GM23338 (cell line): Measurements from ENCODE around the gene C10orf71. TPM values are rescaled to one million over a fixed set of nuclear protein-coding genes. Genes with fewer than 3 reads are reported as not detected.

Experiments
- ATAC-seq: fragments of 200-7000 bp; cut with Tn5 transposase; 3 replicates; pipeline ENCODE4 v1.9.1; 2020
- DNase-seq: peaks from one replicate; pipeline ENCODE4 v3.0.0-alpha.2; 2015; ENCODE audit warnings: low spot score
- H2AFZ ChIP-seq: fragments of 200-600 bp; sonication (generic); 2 replicates; pipeline ENCODE4 v1.8.0; 2016; ENCODE audit warnings: antibody characterized with exemption, mild to moderate bottlenecking, moderate library complexity
- H3F3A ChIP-seq: fragments of 200-600 bp; sonication (generic); replicated peaks from 2 replicates; pipeline ENCODE4 v1.8.0; 2017; ENCODE audit warnings: antibody characterized with exemption, mixed run types, low read depth
- H3K27ac ChIP-seq: fragments of 200-600 bp; sonication (generic); 2 replicates; pipeline ENCODE4 v1.6.1; 2016; ENCODE audit warnings: low read depth
- H3K27me3 ChIP-seq: fragments of 200-600 bp; sonication (generic); 2 replicates; pipeline ENCODE4 v1.8.0; 2016; ENCODE audit warnings: mild to moderate bottlenecking, mixed run types, moderate library complexity; ENCODE audit not compliant: insufficient read depth
- H3K36me3 ChIP-seq: fragments of 200-600 bp; sonication (generic); 2 replicates; pipeline ENCODE4 v1.8.0; 2016; ENCODE audit warnings: mild to moderate bottlenecking; ENCODE audit not compliant: insufficient read depth
- H3K4me1 ChIP-seq: fragments of 200-600 bp; sonication (generic); 2 replicates; pipeline ENCODE4 v1.8.0; 2016; ENCODE audit warnings: mild to moderate bottlenecking, moderate library complexity; ENCODE audit not compliant: insufficient read depth
- H3K4me2 ChIP-seq: fragments of 200-600 bp; sonication (generic); 2 replicates; pipeline ENCODE4 v1.7.1; 2017; ENCODE audit warnings: mixed run types
- H3K4me3 ChIP-seq: fragments of 200-600 bp; sonication (generic); 2 replicates; pipeline ENCODE4 v1.6.1; 2016; ENCODE audit warnings: mixed run types
- H3K79me2 ChIP-seq: fragments of 200-600 bp; sonication (generic); replicated peaks from 2 replicates; pipeline ENCODE4 v1.8.0; 2017; ENCODE audit warnings: mild to moderate bottlenecking; ENCODE audit not compliant: insufficient read depth
- H3K9me2 ChIP-seq: fragments of 200-600 bp; sonication (generic); 2 replicates; pipeline ENCODE4 v1.8.0; 2017; ENCODE audit not compliant: insufficient read depth
- H4K20me1 ChIP-seq: fragments of 200-600 bp; sonication (generic); replicated peaks from 2 replicates; pipeline ENCODE4 v1.8.0; 2017; ENCODE audit warnings: mild to moderate bottlenecking; ENCODE audit not compliant: insufficient read depth
- H3K27ac Mint-ChIP-seq: 2 replicates; pipeline ENCODE4 v1.8.0; 2020; ENCODE audit warnings: inconsistent platforms, mild to moderate bottlenecking, moderate library complexity, mixed read lengths
- H3K27me3 Mint-ChIP-seq: 3 replicates; pipeline ENCODE4 v1.8.0; 2022; ENCODE audit warnings: low read depth, mild to moderate bottlenecking, moderate library complexity, mixed read lengths, inconsistent platforms; ENCODE audit not compliant: insufficient read depth, poor library complexity
- H3K36me3 Mint-ChIP-seq: 3 replicates; pipeline ENCODE4 v1.8.0; 2021; ENCODE audit warnings: low read depth, mild to moderate bottlenecking, inconsistent platforms, moderate library complexity, mixed read lengths
- H3K4me1 Mint-ChIP-seq: 3 replicates; pipeline ENCODE4 v1.8.0; 2020; ENCODE audit warnings: mild to moderate bottlenecking, inconsistent platforms, mixed read lengths
- H3K4me3 Mint-ChIP-seq: 3 replicates; pipeline ENCODE4 v1.8.0; 2021; ENCODE audit warnings: moderate library complexity, mild to moderate bottlenecking, inconsistent platforms, mixed read lengths
- H3K9me3 Mint-ChIP-seq: 3 replicates; pipeline ENCODE4 v1.8.0; 2020; ENCODE audit warnings: moderate library complexity, mild to moderate bottlenecking, inconsistent platforms, mixed read lengths
- CTCF ChIP-seq, 2 experiments: fragments of 200-600 bp in 1 of 2; sonication (generic) in 1 of 2; conservative IDR thresholded peaks; 2 replicates each; pipeline versions ENCODE4 v1.5.1 to v1.6.1; 2016 to 2017; ENCODE audit warnings: antibody characterized with exemption in 2 of 2, low read depth in 2 of 2, mild to moderate bottlenecking in 2 of 2, moderate library complexity in 1 of 2
- ETS1 ChIP-seq: IDR thresholded peaks from 2 replicates; pipeline ENCODE4 v1.6.1; 2016; ENCODE audit warnings: antibody characterized with exemption
- EZH2 ChIP-seq: fragments of 200-600 bp; sonication (generic); IDR thresholded peaks from one replicate; pipeline ENCODE4 v1.8.0; 2017; ENCODE audit warnings: antibody characterized with exemption, mild to moderate bottlenecking, low read depth; ENCODE audit not compliant: unreplicated experiment
- NANOG ChIP-seq: IDR thresholded peaks from 2 replicates; pipeline ENCODE4 v1.6.1; 2016; ENCODE audit warnings: antibody characterized with exemption, borderline replicate concordance
- STAT1 ChIP-seq: IDR thresholded peaks from one replicate; pipeline ENCODE4 v1.6.1; 2016; ENCODE audit warnings: antibody characterized with exemption; ENCODE audit not compliant: unreplicated experiment
- ZNF114 ChIP-seq: fragments of 250-450 bp; sonication (Bioruptor Pico); IDR thresholded peaks from 2 replicates; pipeline ENCODE4 v1.5.0; 2020; ENCODE audit warnings: mild to moderate bottlenecking, moderate library complexity
- polyA plus RNA-seq: library from polyadenylated mRNA; unstranded; fragments of >200 nt; fragmentation: Nextera tagmentation; extraction: Ambion mirVana; gene quantifications from 2 replicates; pipeline ENCODE4 v1.2.1, GENCODE V29; 2016
- total RNA-seq: library from RNA; depleted of rRNA; stranded (reverse); fragments of >200 nt; shearing (Covaris generic); gene quantifications from 2 replicates; pipeline ENCODE4 v1.2.3, GENCODE V29; 2014
- TF ChIP-seq, protein P1 (sequence below): fragments of 250-450 bp; sonication (Bioruptor Pico); IDR thresholded peaks from 2 replicates; pipeline ENCODE4 v1.5.0; 2020; ENCODE audit warnings: mild to moderate bottlenecking, moderate library complexity

The C10orf71 gene
- total and polyA plus RNA-seq, 2 experiments from 2014 or later, result not detected

- no peak for TF ChIP-seq ZNF114 (CRISPR knock-in tag)
- TF ChIP-seq ETS1, result no peak
- no peak for TF ChIP-seq EZH2
Measured at GRCh38 chr10:49357910-49358309, 58.9 kb downstream of the C10orf71 start (continued).

- DNase-seq (peak; percentile 62), ATAC-seq (peak; percentile 75)
- no peak for TF ChIP-seq STAT1
- 0 out of 4 replicates have a peak, but pooled peaks of 1 of the 2 experiments have one; percentile 8 for TF ChIP-seq CTCF (conservative IDR thresholded peaks at IDR 0.05; ENCODE audit: low read depth in 2 of 2)
- TF ChIP-seq, protein P1, sequence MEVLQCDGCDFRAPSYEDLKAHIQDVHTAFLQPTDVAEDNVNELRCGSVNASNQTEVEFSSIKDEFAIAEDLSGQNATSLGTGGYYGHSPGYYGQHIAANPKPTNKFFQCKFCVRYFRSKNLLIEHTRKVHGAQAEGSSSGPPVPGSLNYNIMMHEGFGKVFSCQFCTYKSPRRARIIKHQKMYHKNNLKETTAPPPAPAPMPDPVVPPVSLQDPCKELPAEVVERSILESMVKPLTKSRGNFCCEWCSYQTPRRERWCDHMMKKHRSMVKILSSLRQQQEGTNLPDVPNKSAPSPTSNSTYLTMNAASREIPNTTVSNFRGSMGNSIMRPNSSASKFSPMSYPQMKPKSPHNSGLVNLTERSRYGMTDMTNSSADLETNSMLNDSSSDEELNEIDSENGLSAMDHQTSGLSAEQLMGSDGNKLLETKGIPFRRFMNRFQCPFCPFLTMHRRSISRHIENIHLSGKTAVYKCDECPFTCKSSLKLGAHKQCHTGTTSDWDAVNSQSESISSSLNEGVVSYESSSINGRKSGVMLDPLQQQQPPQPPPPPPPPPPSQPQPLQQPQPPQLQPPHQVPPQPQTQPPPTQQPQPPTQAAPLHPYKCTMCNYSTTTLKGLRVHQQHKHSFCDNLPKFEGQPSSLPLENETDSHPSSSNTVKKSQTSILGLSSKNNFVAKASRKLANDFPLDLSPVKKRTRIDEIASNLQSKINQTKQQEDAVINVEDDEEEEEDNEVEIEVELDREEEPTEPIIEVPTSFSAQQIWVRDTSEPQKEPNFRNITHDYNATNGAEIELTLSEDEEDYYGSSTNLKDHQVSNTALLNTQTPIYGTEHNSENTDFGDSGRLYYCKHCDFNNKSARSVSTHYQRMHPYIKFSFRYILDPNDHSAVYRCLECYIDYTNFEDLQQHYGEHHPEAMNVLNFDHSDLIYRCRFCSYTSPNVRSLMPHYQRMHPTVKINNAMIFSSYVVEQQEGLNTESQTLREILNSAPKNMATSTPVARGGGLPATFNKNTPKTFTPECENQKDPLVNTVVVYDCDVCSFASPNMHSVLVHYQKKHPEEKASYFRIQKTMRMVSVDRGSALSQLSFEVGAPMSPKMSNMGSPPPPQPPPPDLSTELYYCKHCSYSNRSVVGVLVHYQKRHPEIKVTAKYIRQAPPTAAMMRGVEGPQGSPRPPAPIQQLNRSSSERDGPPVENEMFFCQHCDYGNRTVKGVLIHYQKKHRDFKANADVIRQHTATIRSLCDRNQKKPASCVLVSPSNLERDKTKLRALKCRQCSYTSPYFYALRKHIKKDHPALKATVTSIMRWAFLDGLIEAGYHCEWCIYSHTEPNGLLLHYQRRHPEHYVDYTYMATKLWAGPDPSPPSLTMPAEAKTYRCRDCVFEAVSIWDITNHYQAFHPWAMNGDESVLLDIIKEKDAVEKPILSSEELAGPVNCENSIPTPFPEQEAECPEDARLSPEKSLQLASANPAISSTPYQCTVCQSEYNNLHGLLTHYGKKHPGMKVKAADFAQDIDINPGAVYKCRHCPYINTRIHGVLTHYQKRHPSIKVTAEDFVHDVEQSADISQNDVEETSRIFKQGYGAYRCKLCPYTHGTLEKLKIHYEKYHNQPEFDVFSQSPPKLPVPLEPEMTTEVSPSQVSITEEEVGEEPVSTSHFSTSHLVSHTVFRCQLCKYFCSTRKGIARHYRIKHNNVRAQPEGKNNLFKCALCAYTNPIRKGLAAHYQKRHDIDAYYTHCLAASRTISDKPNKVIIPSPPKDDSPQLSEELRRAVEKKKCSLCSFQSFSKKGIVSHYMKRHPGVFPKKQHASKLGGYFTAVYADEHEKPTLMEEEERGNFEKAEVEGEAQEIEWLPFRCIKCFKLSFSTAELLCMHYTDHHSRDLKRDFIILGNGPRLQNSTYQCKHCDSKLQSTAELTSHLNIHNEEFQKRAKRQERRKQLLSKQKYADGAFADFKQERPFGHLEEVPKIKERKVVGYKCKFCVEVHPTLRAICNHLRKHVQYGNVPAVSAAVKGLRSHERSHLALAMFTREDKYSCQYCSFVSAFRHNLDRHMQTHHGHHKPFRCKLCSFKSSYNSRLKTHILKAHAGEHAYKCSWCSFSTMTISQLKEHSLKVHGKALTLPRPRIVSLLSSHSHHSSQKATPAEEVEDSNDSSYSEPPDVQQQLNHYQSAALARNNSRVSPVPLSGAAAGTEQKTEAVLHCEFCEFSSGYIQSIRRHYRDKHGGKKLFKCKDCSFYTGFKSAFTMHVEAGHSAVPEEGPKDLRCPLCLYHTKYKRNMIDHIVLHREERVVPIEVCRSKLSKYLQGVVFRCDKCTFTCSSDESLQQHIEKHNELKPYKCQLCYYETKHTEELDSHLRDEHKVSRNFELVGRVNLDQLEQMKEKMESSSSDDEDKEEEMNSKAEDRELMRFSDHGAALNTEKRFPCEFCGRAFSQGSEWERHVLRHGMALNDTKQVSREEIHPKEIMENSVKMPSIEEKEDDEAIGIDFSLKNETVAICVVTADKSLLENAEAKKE (CRISPR knock-in tag), result no peak
- no peak for TF ChIP-seq NANOG
- H3K27me3 Mint-ChIP-seq, result no peaks in the 10 kb centered on the region
- peaks cover 10% of the 10 kb centered on the region; the same call in 2 of the 3 replicates for H3K4me1 Mint-ChIP-seq
- no peak overlapping the region for H3K4me3 Mint-ChIP-seq
- H3K4me2 ChIP-seq, result 0 out of 2 replicates have a peak overlapping the region, but pooled peaks have one; percentile 38
- peak overlapping the region; percentile 95 for H2AFZ ChIP-seq
- H3K27ac ChIP-seq, result no peak overlapping the region; the same call in 1 of the 2 replicates
- H3K4me1 ChIP-seq, result peaks cover 11% of the 10 kb centered on the region
- peaks cover 2% of the 10 kb centered on the region; the same call in 1 of the 3 replicates for H3K9me3 Mint-ChIP-seq
- no peaks in the 10 kb centered on the region for H3K9me2 ChIP-seq
- no peaks in the 10 kb centered on the region for H3K36me3 Mint-ChIP-seq
- H3K27ac Mint-ChIP-seq, result no peak overlapping the region
- H3F3A ChIP-seq, result no peaks in the 10 kb centered on the region
- no peaks in the 10 kb centered on the region for H3K27me3 ChIP-seq
- no peaks in the 10 kb centered on the region for H4K20me1 ChIP-seq
- no peak overlapping the region for H3K4me3 ChIP-seq
- H3K79me2 ChIP-seq, result no peaks in the 10 kb centered on the region
- H3K36me3 ChIP-seq, result no peaks in the 10 kb centered on the region
Measured at GRCh38 chr10:49359349-49360270, 60.6 kb downstream of the C10orf71 start.
